Measurements from ENCODE around the gene AKR1E2. TPM values are rescaled to one million over a fixed set of nuclear protein-coding genes. Genes with fewer than 3 reads are reported as not detected.

AKR1E2 gene
- total RNA-seq, 1 donor from 2014 or later, result 1.7 TPM

DNA sequence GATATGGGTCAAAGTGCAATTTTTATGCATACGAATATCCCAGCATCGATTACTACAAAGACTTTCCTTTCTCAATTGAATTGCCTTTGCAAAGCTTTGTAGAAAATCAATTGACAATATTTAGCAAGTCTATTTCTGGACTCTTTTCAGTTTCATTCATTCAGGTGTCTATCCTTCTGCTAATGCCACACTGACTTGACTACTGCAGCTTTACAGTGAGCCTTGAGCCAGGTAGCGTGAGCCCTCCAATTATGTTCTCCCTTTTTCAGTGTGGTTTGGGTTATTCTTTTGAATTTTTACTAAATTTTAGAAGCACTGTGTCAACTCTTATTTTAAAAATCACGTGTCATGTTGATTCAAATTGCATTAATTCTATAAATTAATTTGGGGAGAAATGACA lies 19.5 kb upstream of the AKR1E2 start:
- DNase-seq (ENCODE audit: extremely low spot score, unreplicated experiment), result no peak
- peaks cover 42% of the 10 kb centered on the region for H3K4me1 Mint-ChIP-seq (ENCODE audit: unreplicated experiment)
- H3K4me3 Mint-ChIP-seq (ENCODE audit: unreplicated experiment), result no peak overlapping the region
- no peak overlapping the region for H3K27ac Mint-ChIP-seq (ENCODE audit: unreplicated experiment)
- H3K27me3 Mint-ChIP-seq (ENCODE audit: unreplicated experiment), result no peaks in the 10 kb centered on the region
- no peaks in the 10 kb centered on the region for H3K9me3 Mint-ChIP-seq (ENCODE audit: unreplicated experiment)
- TF ChIP-seq, protein P1, sequence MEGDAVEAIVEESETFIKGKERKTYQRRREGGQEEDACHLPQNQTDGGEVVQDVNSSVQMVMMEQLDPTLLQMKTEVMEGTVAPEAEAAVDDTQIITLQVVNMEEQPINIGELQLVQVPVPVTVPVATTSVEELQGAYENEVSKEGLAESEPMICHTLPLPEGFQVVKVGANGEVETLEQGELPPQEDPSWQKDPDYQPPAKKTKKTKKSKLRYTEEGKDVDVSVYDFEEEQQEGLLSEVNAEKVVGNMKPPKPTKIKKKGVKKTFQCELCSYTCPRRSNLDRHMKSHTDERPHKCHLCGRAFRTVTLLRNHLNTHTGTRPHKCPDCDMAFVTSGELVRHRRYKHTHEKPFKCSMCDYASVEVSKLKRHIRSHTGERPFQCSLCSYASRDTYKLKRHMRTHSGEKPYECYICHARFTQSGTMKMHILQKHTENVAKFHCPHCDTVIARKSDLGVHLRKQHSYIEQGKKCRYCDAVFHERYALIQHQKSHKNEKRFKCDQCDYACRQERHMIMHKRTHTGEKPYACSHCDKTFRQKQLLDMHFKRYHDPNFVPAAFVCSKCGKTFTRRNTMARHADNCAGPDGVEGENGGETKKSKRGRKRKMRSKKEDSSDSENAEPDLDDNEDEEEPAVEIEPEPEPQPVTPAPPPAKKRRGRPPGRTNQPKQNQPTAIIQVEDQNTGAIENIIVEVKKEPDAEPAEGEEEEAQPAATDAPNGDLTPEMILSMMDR (IDR thresholded peaks at IDR 0.05), result no peak
- no peaks in the 10 kb centered on the region for H3K36me3 Mint-ChIP-seq (ENCODE audit: unreplicated experiment)

DNA sequence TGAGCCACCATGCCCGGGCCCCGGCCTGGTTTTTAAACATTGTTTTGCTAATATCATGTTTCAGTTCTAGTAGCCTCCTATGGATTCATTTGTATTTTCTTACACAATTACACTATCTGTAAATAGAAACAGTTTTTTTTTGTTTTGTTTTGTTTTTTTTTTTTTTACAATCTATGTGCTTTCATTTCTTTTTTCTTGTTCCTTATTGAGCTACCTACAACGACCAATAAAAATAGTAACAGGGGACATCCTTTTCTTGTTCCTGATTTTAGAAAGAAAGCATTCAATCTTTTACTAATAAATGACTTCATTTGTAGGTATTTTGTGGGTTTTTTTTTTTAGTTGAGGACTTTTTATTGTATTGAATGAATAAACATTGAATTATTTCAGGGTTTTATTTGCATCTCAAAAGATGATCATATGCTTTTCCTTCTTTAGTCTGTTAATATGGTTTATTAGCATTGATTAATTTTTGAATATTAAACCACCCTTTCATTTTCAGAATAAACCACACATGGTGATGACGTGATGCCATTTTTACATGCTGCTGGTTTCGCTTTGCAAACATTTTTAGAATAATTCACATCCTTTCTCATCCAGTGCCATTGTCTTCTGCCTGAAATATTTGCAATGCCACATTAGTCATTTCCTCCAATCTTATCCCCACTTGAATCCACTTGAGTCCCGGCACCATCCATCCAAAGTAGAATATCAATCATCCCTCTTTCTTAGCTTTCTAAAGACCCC lies 18.1 kb upstream of the AKR1E2 start:
- no peak for DNase-seq (ENCODE audit: extremely low spot score, unreplicated experiment)
- H3K27ac Mint-ChIP-seq (ENCODE audit: unreplicated experiment), result peak overlapping the region; percentile 64
- H3K9me3 Mint-ChIP-seq (ENCODE audit: unreplicated experiment), result no peaks in the 10 kb centered on the region
- H3K4me3 Mint-ChIP-seq (ENCODE audit: unreplicated experiment), result peak overlapping the region; percentile 30
- H3K27me3 Mint-ChIP-seq (ENCODE audit: unreplicated experiment), result no peaks in the 10 kb centered on the region
- TF ChIP-seq, protein P1 (IDR thresholded peaks at IDR 0.05), result no peak
- H3K4me1 Mint-ChIP-seq (ENCODE audit: unreplicated experiment), result peaks cover 45% of the 10 kb centered on the region
- H3K36me3 Mint-ChIP-seq (ENCODE audit: unreplicated experiment), result no peaks in the 10 kb centered on the region

DNA sequence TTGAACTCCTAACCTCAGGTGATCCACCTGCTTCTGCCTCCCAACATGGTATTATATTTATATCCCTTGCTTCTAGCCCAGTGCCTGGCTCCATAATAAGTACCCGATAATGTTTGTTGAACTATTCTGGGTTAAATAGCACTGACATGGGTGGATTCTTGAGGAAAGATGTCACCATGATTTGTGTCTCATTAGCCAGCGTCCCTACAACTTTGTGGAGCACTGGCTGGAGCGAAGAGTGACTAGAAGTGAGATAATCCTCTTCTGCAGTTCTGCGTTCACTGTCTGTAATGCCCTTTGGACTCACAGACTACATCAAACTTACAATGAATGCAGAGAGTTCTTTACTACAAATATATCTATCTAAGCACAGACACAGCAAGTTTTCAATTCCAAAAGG lies 16.9 kb upstream of the AKR1E2 start:
- no peak overlapping the region for H3K4me3 Mint-ChIP-seq (ENCODE audit: unreplicated experiment)
- H3K27ac Mint-ChIP-seq (ENCODE audit: unreplicated experiment), result no peak overlapping the region
- H3K27me3 Mint-ChIP-seq (ENCODE audit: unreplicated experiment), result no peaks in the 10 kb centered on the region
- DNase-seq (ENCODE audit: extremely low spot score, unreplicated experiment), result no peak
- H3K36me3 Mint-ChIP-seq (ENCODE audit: unreplicated experiment), result no peaks in the 10 kb centered on the region
- H3K9me3 Mint-ChIP-seq (ENCODE audit: unreplicated experiment), result no peaks in the 10 kb centered on the region
- H3K4me1 Mint-ChIP-seq (ENCODE audit: unreplicated experiment), result peaks cover 36% of the 10 kb centered on the region
- TF ChIP-seq, protein P1 (IDR thresholded peaks at IDR 0.05), result no peak

DNA sequence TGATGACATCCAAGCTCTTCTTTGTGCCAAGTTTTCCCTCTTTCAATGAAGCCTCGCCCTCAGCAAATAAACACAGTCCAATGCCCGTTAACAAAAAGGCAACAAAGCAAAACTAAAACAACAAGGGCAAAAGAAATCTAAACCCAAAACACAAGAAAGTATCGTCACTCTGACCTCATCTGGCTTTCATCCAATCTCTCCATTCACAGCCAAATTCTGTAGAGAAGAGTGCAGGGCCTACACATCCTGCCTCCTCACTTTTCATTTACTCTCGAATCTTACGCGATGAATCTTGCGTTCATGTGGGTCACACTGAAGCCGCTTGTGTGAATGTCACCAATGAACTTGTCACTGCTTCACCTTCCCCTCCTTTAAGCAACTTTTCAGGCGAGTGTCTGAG lies 15.9 kb upstream of the AKR1E2 start:
- Mint-ChIP-seq H3K27me3 (ENCODE audit: unreplicated experiment) (no peaks in the 10 kb centered on the region), H3K4me1 (ENCODE audit: unreplicated experiment) (peaks cover 27% of the 10 kb centered on the region), H3K36me3 (ENCODE audit: unreplicated experiment) (no peaks in the 10 kb centered on the region), H3K9me3 (ENCODE audit: unreplicated experiment) (no peaks in the 10 kb centered on the region), H3K27ac (ENCODE audit: unreplicated experiment) (no peak overlapping the region), H3K4me3 (ENCODE audit: unreplicated experiment) (no peak overlapping the region)
- TF ChIP-seq, protein P1 (IDR thresholded peaks at IDR 0.05), result no peak
- DNase-seq (ENCODE audit: extremely low spot score, unreplicated experiment), result no peak

DNA sequence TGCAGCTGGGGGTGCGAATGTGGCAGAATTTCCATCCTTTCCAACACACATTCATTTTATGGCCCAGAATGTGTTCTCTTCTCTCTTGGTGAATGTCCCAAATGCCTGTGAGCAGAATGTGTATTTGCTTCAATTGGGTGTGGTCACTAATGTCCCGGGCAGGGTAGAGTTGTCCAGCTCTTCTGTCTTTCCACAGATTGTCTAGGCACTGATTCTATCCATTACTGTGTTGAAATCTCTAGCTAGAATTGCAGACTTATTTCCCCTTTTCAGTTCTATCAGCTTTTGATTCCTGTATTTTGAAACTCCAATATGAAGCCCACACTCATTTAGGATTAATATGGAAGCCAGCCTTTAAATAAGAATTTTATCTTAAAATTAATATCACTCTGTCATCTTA lies 14.0 kb upstream of the AKR1E2 start:
- DNase-seq (ENCODE audit: extremely low spot score, unreplicated experiment), result no peak
- Mint-ChIP-seq H3K9me3 (ENCODE audit: unreplicated experiment) (no peaks in the 10 kb centered on the region), H3K4me3 (ENCODE audit: unreplicated experiment) (no peak overlapping the region), H3K27me3 (ENCODE audit: unreplicated experiment) (peaks cover 2% of the 10 kb centered on the region), H3K27ac (ENCODE audit: unreplicated experiment) (no peak overlapping the region), H3K36me3 (ENCODE audit: unreplicated experiment) (no peaks in the 10 kb centered on the region), H3K4me1 (ENCODE audit: unreplicated experiment) (peaks cover 25% of the 10 kb centered on the region)
- TF ChIP-seq, protein P1 (IDR thresholded peaks at IDR 0.05), result no peak

Measured in osteocyte (in vitro differentiated cells).